SK-N-SH treated with all-trans-retinoic acid at 6 μM for 48 hours (cell line): ENCODE data around the gene UNC5B.

Experiments used
- ATAC-seq: fragments of 200-7000 bp; cut with Tn5 transposase; 3 replicates; pipeline ENCODE4 v1.9.1; 2020; ENCODE audit warnings: mild to moderate bottlenecking, moderate library complexity
- ARNTL ChIP-seq: fragments of 450-650 bp; formaldehyde crosslinking; IDR thresholded peaks from 2 replicates; pipeline ENCODE4 v1.5.0; 2020; ENCODE audit warnings: low read depth, mild to moderate bottlenecking, moderate library complexity, borderline replicate concordance
- BACH2 ChIP-seq: fragments of 250-450 bp; sonication (Bioruptor Pico); IDR thresholded peaks from 2 replicates; pipeline ENCODE4 v1.9.0; 2021; ENCODE audit warnings: mild to moderate bottlenecking, borderline replicate concordance
- CSDC2 ChIP-seq: fragments of 250-450 bp; sonication (Bioruptor Pico); IDR thresholded peaks from 2 replicates; pipeline ENCODE4 v1.5.0; 2020; ENCODE audit warnings: mild to moderate bottlenecking, moderate library complexity
- CSRNP3 ChIP-seq: fragments of 250-450 bp; sonication (Bioruptor Pico); IDR thresholded peaks from 2 replicates; pipeline ENCODE4 v1.5.1; 2021; ENCODE audit warnings: mild to moderate bottlenecking, moderate library complexity
- ESRRG ChIP-seq: fragments of 250-450 bp; sonication (Bioruptor Pico); IDR thresholded peaks from 2 replicates; pipeline ENCODE4 v1.6.1; 2021; ENCODE audit warnings: mild to moderate bottlenecking
- GLIS3 ChIP-seq: fragments of 250-450 bp; sonication (Bioruptor Pico); IDR thresholded peaks from 2 replicates; pipeline ENCODE4 v1.5.0; 2020; ENCODE audit warnings: mild to moderate bottlenecking, moderate library complexity
- ISL1 ChIP-seq: fragments of 250-450 bp; sonication (Bioruptor Pico); IDR thresholded peaks from 2 replicates; pipeline ENCODE4 v2.1.2; 2022; ENCODE audit warnings: mild to moderate bottlenecking, moderate library complexity
- OSR1 ChIP-seq: fragments of 250-450 bp; sonication (Bioruptor Pico); IDR thresholded peaks from 2 replicates; pipeline ENCODE4 v1.8.0; 2022; ENCODE audit warnings: moderate library complexity, mild to moderate bottlenecking, inconsistent platforms
- RARB ChIP-seq: fragments of 250-450 bp; sonication (Bioruptor Pico); IDR thresholded peaks from 2 replicates; pipeline ENCODE4 v1.8.0; 2021; ENCODE audit warnings: mild to moderate bottlenecking, moderate library complexity
- SNAI2 ChIP-seq: fragments of 250-450 bp; sonication (Bioruptor Pico); IDR thresholded peaks from 2 replicates; pipeline ENCODE4 v1.5.0; 2020; ENCODE audit warnings: mild to moderate bottlenecking, moderate library complexity
- TCF4 ChIP-seq: fragments of 250-450 bp; sonication (Bioruptor Pico); IDR thresholded peaks from 2 replicates; pipeline ENCODE4 v1.8.0; 2021; ENCODE audit warnings: mild to moderate bottlenecking, moderate library complexity, borderline replicate concordance
- TOX ChIP-seq: fragments of 250-450 bp; sonication (Bioruptor Pico); IDR thresholded peaks from 2 replicates; pipeline ENCODE4 v1.8.0; 2021; ENCODE audit warnings: mild to moderate bottlenecking, moderate library complexity, borderline replicate concordance
- ZC3H10 ChIP-seq: fragments of 250-450 bp; sonication (Bioruptor Pico); IDR thresholded peaks from 2 replicates; pipeline ENCODE4 v1.5.1; 2021; ENCODE audit warnings: mild to moderate bottlenecking, moderate library complexity
- ZFP3 ChIP-seq: fragments of 250-450 bp; sonication (Bioruptor Pico); IDR thresholded peaks from 2 replicates; pipeline ENCODE4 v1.5.0; 2020; ENCODE audit warnings: mild to moderate bottlenecking, moderate library complexity
- ZNF565 ChIP-seq: fragments of 450-650 bp; formaldehyde crosslinking; conservative IDR thresholded peaks from 2 replicates; pipeline ENCODE4 v1.5.0; 2020; ENCODE audit warnings: low read depth, mild to moderate bottlenecking, moderate library complexity
- ZNF70 ChIP-seq: fragments of 450-650 bp; formaldehyde crosslinking; IDR thresholded peaks from 2 replicates; pipeline ENCODE4 v1.5.0; 2020; ENCODE audit warnings: mild to moderate bottlenecking, moderate library complexity
- TF ChIP-seq, protein P1 (sequence below): fragments of 250-450 bp; sonication (Bioruptor Pico); IDR thresholded peaks from 2 replicates; pipeline ENCODE4 v1.5.1; 2020; ENCODE audit warnings: low read depth, mild to moderate bottlenecking, moderate library complexity
- TF ChIP-seq, protein P2 (sequence below): fragments of 250-450 bp; sonication (Bioruptor Pico); IDR thresholded peaks from 2 replicates; pipeline ENCODE4 v1.8.0; 2020; ENCODE audit warnings: mild to moderate bottlenecking, moderate library complexity, borderline replicate concordance
- TF ChIP-seq, protein P3 (sequence below): fragments of 250-450 bp; sonication (Bioruptor Pico); IDR thresholded peaks from 2 replicates; pipeline ENCODE4 v1.8.0; 2021; ENCODE audit warnings: low read depth, mild to moderate bottlenecking, moderate library complexity, borderline replicate concordance
- TF ChIP-seq, protein P4 (sequence below): fragments of 250-450 bp; sonication (Bioruptor Pico); IDR thresholded peaks from 2 replicates; pipeline ENCODE4 v1.5.0; 2020; ENCODE audit warnings: mild to moderate bottlenecking, moderate library complexity

UNC5B gene

GRCh38 chr10:71264345-71265200 is 52.2 kb downstream of the UNC5B start:
- TF ChIP-seq, protein P1, sequence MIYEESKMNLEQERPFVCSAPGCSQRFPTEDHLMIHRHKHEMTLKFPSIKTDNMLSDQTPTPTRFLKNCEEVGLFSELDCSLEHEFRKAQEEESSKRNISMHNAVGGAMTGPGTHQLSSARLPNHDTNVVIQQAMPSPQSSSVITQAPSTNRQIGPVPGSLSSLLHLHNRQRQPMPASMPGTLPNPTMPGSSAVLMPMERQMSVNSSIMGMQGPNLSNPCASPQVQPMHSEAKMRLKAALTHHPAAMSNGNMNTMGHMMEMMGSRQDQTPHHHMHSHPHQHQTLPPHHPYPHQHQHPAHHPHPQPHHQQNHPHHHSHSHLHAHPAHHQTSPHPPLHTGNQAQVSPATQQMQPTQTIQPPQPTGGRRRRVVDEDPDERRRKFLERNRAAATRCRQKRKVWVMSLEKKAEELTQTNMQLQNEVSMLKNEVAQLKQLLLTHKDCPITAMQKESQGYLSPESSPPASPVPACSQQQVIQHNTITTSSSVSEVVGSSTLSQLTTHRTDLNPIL (CRISPR knock-in tag), result no peak
- no peak for TF ChIP-seq ZC3H10 (CRISPR knock-in tag)
- TF ChIP-seq ISL1 (CRISPR knock-in tag), result no peak
- no peak for TF ChIP-seq ZFP3 (CRISPR knock-in tag)
- TF ChIP-seq SNAI2 (CRISPR knock-in tag), result no peak
- no peak for TF ChIP-seq CSDC2 (CRISPR knock-in tag)
- TF ChIP-seq ZNF565 (CRISPR knock-in tag), result no peak
- TF ChIP-seq, protein P2, sequence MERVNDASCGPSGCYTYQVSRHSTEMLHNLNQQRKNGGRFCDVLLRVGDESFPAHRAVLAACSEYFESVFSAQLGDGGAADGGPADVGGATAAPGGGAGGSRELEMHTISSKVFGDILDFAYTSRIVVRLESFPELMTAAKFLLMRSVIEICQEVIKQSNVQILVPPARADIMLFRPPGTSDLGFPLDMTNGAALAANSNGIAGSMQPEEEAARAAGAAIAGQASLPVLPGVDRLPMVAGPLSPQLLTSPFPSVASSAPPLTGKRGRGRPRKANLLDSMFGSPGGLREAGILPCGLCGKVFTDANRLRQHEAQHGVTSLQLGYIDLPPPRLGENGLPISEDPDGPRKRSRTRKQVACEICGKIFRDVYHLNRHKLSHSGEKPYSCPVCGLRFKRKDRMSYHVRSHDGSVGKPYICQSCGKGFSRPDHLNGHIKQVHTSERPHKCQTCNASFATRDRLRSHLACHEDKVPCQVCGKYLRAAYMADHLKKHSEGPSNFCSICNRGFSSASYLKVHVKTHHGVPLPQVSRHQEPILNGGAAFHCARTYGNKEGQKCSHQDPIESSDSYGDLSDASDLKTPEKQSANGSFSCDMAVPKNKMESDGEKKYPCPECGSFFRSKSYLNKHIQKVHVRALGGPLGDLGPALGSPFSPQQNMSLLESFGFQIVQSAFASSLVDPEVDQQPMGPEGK (CRISPR knock-in tag), result no peak
- TF ChIP-seq, protein P3, sequence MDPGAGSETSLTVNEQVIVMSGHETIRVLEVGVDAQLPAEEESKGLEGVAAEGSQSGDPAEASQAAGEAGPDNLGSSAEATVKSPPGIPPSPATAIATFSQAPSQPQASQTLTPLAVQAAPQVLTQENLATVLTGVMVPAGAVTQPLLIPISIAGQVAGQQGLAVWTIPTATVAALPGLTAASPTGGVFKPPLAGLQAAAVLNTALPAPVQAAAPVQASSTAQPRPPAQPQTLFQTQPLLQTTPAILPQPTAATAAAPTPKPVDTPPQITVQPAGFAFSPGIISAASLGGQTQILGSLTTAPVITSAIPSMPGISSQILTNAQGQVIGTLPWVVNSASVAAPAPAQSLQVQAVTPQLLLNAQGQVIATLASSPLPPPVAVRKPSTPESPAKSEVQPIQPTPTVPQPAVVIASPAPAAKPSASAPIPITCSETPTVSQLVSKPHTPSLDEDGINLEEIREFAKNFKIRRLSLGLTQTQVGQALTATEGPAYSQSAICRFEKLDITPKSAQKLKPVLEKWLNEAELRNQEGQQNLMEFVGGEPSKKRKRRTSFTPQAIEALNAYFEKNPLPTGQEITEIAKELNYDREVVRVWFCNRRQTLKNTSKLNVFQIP (CRISPR knock-in tag), result no peak
- no peak for TF ChIP-seq GLIS3 (CRISPR knock-in tag)
- TF ChIP-seq CSRNP3 (CRISPR knock-in tag), result no peak
- no peak for TF ChIP-seq TCF4 (CRISPR knock-in tag)
- TF ChIP-seq ZNF70, result no peak
- no peak for TF ChIP-seq RARB (CRISPR knock-in tag)
- no peak for TF ChIP-seq TOX
- TF ChIP-seq ARNTL, result no peak
- TF ChIP-seq OSR1 (CRISPR knock-in tag), result no peak
- TF ChIP-seq, protein P4, sequence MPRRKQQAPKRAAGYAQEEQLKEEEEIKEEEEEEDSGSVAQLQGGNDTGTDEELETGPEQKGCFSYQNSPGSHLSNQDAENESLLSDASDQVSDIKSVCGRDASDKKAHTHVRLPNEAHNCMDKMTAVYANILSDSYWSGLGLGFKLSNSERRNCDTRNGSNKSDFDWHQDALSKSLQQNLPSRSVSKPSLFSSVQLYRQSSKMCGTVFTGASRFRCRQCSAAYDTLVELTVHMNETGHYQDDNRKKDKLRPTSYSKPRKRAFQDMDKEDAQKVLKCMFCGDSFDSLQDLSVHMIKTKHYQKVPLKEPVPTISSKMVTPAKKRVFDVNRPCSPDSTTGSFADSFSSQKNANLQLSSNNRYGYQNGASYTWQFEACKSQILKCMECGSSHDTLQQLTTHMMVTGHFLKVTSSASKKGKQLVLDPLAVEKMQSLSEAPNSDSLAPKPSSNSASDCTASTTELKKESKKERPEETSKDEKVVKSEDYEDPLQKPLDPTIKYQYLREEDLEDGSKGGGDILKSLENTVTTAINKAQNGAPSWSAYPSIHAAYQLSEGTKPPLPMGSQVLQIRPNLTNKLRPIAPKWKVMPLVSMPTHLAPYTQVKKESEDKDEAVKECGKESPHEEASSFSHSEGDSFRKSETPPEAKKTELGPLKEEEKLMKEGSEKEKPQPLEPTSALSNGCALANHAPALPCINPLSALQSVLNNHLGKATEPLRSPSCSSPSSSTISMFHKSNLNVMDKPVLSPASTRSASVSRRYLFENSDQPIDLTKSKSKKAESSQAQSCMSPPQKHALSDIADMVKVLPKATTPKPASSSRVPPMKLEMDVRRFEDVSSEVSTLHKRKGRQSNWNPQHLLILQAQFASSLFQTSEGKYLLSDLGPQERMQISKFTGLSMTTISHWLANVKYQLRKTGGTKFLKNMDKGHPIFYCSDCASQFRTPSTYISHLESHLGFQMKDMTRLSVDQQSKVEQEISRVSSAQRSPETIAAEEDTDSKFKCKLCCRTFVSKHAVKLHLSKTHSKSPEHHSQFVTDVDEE (CRISPR knock-in tag), result no peak
- no peak for TF ChIP-seq BACH2 (CRISPR knock-in tag)
- TF ChIP-seq ESRRG (CRISPR knock-in tag), result no peak
- ATAC-seq, result no peak

GRCh38 chr10:71265201-71265575 is 52.8 kb downstream of the UNC5B start:
- ATAC-seq, result no peak
- TF ChIP-seq ZC3H10 (CRISPR knock-in tag), result no peak

DNA sequence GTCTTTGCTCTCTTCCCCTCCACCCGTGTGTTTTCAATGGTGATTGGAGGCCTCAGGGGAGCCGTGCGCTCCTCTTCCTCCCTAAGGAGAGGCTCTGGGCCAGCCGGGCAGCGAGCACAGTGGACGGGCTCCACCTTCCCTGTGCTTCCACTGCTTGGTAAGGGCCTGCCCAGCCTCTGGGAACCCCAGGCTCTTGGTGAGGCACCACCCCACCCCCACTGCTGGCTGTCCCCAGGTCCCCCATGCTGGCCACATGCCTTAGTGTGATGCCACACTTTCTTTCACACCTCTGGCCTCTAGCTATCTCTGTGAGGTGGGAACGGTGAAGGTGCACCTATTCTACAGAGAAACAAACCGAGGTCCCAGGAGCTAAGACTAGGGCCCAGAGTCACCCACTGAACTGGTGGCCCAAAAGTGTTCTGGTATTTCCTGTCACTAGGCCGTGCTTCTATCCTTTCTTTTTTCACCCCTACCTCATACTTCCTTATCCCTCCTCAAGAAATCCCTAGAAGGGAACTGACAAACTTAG is 53.3 kb downstream of the UNC5B start:
- ATAC-seq, result no peak
- TF ChIP-seq ZC3H10 (CRISPR knock-in tag), result no peak
- TF ChIP-seq SNAI2 (CRISPR knock-in tag), result no peak
- TF ChIP-seq TCF4 (CRISPR knock-in tag), result no peak
- TF ChIP-seq, all 23 proteins: peak for 0
